Activated T-helper 1 cell treated with Interleukin-2 at 50 U/mL for 16 hours (primary cell): ENCODE results near the gene RPS16.
"Not testable (repeated sequence)": the region's sequence is repeated elsewhere in the genome, so short reads cannot be mapped to it uniquely, and the experiment has no call there.

Experiments used
- DNase-seq: peaks from one replicate; pipeline ENCODE4 v3.0.0-alpha.2; 2020; ENCODE audit warnings: low read depth

Gene RPS16

DNA sequence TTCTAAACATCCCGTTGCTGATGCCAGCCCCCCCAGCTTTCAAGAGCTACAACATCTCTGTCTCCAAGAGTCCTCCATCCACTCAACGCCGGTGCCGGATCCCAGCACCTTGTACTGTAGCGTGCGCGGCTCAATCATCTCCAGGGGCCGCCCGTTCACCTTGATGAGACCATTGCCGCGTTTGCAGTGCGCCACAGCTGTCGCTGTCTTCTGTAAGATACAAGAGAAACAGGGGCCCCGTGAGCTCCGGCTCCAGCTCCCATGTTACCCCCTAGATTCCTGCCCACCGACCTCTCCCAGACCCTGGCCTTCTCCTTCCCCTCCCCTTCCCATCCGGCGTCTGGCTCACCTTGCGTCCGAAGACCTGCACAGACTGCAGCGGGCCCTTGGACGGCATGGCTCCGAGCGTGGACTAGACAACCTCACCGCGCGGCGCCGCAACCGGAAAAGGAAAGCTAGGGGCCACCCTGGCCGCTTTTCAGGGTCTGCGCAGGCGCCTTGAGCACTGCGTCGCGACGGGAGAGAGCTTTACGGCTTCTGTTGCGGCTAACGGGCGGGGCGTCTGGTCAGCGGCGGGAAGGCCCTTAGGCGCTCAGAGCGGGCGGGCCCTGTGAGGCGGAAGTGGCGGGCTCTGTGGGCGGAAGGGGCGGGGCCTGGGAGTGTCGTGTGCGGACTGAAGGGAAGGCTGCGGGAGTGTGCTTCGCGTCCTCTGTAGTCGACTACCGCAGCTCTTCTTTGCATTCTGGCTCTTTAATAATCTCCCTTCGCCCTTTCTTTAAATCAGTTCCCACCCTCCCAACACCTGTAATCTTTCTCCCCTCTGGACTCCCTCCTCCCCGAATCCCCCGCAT is at the start of gene RPS16:
RPS16 (minus strand) TSS at position 451 of the 851 bp plus-strand sequence; CDS start at position 397, 54 bp downstream.
- DNase-seq: peak; percentile 99

DNA sequence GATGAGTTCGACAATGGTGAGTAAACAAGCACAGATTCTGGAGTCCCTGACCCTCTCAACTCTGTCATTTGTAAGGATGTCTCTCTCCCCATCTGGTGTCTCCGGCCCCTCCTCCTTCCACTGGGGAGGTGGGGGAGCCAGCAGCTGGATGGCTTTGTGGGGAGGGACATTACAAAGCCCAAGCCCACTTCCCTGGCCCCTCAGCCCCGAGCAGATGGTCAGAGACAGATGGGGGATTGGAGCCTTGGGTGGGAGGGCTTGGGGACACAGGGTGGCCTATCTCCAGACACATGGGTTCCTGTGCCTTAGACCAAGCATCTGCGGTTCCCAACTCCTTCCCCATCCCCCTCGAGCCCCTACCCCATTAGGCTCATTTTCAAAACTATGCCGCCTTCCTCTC is 47.4 kb upstream of the RPS16 start:
- DNase-seq: no peak

DNA sequence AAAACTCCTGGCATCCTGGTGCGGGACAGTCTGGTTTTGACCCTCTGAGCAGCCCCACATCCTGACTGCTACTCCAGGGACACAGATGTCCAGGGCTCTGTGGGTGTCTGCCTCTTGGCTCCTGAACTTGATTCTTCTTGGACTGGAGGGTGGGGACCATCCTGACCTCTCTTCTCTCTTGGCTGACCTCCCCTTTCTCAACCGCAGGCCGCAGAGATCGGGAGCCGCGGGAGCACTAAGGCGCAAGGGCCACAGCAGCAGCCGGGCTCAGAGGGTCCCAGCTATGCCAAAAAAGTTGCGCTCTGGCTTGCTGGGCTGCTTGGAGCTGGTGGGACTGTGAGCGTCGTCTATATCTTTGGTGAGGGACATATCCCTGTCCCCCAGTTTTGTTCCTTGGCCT is 45.9 kb upstream of the RPS16 start:
- DNase-seq: no peak

DNA sequence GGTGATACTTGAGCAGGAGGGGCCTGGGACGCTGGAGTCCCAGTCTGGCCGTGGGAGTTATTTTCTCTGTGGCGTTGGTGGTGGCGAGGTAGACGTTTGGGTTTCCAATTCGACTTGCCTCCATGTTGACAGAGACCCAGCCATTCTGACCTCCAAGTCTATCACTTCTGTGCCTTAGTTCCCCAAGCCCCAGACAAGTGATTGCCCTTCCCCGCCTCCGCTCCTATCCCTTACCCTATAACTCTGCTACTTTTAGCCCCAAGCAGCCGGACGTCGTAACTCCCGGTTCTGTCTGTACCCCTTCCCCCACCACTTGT is 45.4 kb upstream of the RPS16 start:
- DNase-seq: no peak

DNA sequence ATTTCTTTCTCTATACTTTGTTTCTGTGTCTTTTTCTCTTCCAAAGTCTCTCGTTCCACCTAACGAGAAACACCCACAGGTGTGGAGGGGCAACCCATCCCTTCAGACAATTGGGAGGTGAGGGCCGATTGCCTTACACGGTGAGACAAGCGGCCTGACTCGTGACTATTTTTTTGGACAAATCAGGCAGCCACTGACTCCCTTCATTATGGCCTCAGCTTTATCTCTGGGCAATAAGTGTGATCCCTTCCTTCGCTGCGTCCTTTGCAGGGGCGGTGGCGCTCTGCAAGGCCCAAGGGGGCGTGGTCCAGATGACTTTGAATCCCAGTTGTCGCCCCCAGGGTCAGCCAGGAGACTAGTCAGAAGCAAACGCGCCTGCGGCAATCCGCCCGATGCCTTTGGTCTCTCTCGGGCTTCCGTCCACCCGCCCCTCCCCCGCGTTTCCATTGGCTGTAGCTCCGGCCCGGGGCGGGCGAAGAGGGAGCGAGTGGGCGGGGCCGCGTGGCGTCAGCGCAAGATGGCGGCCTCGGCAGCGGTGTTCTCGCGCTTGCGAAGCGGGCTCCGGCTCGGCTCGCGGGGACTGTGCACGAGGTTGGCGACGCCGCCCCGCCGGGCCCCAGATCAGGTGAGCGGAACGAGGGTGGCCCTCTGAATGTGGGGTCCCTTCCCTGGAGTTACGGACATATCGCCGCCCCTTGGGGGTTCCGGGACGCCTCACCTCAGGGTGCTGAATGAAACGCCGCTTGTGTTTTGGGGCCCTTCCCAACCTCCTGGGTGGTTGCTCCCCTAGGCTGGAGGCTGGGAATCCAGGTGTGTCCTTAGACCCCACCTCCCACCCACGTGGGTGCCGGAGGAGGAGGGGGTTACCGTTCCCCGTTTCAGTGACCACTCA is 44.8 kb upstream of the RPS16 start, which contains the start of gene TIMM50:
TIMM50 (plus strand) TSS at position 502 of the 892 bp plus-strand sequence; CDS start at position 518, 16 bp downstream.
- DNase-seq: peak; percentile 95

DNA sequence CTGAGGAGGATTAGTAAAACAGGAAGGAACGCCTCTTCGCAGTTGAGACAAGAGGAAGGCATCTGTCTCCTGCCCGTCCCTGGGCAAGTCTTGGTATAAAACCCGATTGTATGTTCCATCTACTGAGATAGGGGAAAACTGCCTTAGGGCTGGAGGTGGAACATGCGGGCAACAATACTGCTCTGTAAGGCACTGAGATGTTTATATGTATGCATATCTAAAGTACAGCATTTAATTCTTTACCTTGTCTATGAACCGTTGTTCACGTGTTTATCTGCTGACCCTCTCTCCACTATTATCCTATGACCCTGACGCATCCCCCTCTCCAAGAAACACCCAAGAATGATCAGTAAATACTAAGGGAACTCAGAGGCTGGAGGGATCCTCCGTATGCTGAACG is 44.2 kb upstream of the RPS16 start:
- no peak for DNase-seq

DNA sequence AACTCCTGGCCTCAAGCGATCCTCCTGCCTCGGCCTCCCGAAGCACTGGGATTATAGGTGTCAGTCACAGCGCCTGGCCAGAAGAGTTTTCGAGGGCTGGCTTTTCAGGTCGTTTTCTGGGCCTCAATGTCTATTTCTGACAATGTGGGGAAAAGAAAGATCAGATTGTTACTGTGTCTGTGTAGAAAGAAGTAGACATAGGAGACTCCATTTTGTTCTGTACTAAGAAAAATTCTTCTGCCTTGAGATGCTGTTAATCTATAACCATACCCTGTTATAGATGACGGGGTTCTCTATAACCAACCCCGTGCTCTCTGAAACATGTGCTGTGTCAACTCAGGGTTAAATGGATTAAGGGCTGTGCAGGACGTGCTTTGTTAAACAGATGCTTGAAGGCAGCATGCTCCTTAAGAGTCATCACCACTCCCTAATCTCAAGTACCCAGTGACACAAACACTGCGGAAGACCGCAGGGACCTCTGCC is 43.6 kb upstream of the RPS16 start:
- DNase-seq: not testable (repeated sequence)

DNA sequence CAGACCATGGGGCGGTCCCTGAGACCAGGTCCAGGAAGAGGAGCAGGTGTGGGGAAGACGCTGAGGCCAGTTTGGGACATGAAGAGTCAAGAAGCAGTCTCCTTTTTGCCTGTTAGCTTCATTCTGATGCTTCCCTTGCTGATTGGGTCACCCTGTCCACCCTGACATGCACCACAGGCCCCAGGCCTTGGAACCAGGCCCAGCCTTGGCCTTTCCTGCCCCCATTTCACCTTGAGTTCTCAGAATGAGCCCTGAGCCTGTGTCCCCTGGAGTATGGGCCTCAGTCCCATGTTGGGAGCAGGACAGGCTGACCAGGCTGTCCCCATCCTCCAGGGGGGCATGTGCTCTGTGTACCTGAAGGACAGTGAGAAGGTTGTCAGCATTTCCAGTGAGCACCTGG is 40.0 kb upstream of the RPS16 start:
- DNase-seq: no peak

DNA sequence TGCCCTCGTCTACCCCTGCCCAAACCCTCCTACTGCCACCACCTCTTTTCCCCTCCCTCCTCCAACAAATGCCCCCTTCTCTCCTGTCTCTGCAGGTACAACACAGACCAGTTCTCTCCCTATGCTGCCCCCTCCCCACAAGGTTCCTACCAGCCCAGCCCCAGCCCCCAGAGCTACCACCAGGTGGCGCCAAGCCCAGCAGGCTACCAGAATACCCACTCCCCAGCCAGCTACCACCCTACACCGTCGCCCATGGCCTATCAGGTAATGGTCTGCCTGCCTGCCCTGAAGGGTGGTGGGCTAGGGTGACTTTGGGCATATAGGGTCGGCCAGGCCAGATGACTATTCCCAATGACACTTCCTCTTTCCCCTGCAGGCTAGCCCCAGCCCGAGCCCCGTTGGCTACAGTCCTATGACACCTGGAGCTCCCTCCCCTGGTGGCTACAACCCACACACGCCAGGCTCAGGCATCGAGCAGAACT is 38.4 kb upstream of the RPS16 start:
- peak; percentile 53 for DNase-seq

DNA sequence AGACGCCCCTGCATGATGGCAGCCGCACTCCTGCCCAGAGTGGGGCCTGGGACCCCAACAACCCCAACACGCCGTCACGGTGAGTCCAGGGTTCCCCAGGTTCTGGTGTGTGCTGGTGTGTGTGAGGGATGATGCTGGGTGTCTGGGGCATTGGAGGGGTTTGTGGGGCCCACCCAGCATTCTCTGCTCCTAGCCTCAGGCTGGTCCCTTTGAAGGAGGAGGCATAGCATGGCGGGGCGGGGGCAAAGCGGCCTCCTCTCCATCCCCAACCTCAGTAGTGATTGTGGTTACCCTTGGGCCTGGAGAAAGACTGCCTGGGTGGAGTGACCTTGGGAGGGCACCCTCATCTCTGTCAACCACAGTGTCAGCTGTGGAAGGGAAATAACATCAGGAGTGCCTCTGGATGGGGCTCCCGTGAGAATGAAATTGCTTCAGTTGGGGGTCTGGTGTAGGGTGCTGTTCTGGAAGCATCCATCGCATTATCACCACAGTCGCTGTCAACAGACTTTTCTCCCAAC is 37.8 kb upstream of the RPS16 start:
- DNase-seq: no peak

DNA sequence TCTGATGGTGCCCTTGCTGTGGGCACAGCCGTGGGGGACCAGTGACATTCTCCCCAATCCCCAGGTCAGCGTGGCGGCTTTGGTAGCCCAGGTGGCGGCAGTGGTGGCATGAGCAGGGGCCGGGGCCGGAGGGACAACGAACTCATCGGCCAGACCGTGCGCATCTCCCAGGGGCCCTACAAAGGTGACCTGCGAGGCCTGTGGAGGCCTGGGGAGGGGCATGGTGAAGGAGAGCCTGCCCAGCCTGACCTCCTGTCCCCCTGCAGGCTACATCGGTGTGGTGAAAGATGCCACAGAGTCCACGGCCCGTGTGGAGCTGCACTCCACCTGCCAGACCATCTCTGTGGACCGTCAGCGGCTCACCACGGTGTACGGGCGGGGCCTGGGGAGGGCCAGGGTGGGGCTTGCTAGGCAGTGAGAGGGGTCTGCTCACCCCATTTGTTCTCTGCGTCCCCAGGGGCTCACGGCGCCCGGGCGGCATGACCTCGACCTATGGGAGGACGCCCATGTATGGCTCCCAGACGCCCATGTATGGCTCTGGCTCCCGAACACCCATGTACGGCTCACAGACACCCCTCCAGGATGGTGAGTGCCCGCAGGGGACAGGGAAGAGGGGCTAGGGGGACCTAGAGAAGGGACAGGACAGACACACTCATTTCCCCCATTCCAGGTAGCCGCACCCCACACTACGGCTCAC is 37.1 kb upstream of the RPS16 start:
- DNase-seq: no peak

DNA sequence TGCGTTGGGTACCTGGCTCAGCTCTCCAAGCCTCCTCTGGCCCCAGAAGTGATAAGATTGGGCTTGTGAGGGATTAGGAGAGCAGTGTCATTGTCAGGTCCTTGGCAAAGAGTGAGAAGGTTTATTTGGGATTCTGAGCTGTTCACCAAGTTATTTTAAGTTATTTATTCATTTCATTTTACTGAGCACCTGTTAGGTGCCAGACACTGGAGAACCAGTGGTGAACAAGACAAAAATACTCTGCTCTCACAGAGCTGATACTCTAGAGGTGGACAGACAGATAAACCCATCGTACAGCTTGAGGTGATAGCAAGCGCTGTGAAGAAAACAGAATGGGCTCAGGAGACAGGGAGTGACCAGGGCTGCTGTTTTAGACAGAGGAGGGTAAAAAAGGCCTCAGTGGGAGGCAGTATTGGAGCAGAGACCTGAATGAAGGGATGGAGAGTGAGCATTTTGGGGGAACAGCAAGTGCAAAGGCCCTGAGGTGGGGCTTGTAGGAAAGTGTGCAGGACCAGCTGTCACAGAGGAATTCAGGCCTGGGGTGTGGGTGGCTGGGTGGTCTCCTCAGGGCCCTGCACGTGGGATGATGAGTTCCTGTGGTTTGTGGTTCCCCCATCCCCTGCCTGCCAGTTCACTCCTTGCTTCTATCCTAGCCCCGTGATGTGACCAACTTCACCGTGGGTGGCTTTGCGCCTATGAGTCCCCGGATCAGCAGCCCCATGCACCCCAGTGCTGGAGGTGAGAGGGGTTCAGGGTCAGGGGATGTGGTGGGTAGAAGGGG is 36.2 kb upstream of the RPS16 start:
- DNase-seq: no peak

DNA sequence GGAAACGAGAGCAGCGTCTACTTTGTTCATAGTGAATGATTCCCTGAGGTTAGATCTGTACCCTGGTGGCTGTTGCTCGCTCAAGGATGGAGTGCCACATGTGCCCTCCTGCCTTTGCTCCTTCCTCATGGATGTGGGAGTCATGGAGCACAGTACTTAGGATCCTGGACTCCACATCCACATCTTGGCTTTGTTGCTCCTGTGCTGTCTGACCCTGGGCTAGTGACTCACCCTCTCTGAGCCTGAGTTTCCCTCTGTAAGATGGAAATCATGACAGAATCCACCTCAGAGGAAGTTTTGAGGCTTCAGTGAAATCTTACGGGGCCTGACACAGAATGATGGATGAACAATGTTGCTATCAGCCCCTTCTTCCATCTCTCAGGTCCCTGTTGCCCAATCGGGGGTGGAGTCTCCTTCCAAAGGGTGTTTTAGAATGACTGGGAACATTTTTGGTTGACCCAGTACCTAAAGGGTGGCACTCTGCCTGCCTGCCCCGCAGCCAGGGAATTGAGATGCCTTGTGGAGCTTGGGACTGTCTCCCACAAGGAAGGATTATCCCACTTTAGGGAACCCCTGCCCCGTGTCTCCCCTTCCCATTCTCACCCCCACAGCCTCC is 35.1 kb upstream of the RPS16 start:
- DNase-seq: no peak

DNA sequence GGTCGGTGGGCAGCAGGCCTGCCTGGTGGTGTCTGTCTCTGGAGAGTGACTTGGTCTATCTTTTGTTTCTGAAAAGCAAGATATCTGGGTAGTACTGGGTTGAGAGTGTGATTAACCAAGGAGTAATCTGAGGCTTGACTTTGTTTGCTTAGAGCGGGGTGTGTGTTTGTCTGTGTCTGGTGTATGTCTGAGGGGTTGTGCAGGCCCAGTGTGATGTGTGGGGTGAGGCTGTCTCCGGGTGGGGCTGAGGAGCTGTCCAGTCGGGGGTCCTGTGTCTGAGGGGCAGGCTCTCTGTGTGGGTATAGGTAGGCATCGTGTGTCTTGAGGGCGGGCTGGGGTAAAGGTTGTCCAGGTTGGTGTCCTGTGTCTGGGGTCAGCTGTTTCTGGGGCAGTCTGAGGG is 33.8 kb upstream of the RPS16 start:
- DNase-seq: no peak

DNA sequence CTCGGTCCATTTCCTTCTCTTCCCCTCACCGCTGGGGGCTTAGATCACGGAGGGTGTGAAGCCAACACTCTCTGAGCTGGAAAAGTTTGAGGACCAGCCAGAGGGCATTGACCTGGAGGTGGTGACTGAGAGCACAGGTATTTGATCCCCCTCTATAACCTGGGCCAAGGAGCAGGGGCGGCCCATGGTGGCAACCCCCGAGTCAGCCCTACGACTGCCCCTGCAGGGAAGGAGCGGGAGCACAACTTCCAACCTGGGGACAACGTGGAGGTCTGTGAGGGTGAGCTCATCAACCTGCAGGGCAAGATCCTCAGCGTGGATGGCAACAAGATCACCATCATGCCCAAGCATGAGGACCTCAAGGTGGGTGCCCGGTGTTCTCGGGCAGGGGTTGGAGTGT is 33.3 kb upstream of the RPS16 start:
- DNase-seq: no peak

DNA sequence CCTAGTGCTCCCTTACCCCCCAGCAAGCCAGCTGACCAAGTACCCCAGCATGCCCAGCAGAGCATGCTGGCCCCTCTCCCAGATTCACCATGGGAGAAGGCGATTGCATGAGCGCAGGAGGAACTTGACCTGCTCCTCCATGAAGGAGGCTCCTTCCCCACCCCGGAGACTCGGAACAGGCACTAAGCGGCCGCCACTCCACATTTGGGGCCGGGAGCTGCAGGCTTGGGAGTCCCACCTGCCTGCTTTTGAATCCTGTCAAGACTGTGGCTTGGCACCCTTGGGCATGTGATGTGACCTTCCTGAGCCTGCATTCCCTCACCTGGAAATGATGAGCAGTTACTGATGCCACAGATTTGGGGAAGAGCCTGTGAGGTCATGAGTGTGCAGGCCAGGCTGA is 32.2 kb upstream of the RPS16 start:
- no peak for DNase-seq

DNA sequence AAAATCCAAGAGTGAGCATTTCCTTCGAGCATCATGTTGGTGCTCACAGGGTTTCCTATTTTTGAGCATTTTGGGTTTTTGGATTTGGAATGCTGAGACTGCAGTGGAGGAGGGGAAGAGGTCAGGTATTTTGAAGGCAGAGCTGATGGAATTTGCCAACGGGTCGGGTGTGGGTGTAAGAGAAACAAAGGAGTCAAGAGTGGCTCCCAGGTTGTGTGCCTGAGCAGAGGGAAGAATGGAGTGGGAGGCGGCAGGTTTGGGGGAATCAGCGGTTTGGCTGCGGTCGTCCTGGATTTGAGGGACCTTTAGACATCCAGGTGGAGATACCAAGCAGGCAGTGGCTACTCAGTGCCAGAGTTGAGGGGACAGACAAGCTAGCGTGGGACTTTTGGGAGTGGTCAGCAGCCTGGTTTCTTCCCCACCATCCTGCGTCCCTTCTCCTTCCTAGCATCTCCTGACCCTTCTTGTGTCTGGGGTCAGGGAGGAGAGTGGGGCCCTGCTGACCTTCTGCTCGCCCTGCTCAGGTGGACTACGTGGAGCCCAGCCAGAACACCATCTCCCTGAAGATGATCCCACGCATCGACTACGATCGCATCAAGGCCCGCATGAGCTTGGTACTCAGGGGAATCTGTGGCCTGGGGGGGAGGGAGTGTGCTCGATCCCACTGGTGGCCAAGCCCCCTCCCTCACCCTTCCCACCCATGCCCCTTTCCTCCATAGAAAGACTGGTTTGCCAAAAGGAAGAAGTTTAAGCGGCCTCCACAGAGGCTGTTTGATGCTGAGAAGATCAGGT is 30.4 kb upstream of the RPS16 start:
- DNase-seq: no peak

DNA sequence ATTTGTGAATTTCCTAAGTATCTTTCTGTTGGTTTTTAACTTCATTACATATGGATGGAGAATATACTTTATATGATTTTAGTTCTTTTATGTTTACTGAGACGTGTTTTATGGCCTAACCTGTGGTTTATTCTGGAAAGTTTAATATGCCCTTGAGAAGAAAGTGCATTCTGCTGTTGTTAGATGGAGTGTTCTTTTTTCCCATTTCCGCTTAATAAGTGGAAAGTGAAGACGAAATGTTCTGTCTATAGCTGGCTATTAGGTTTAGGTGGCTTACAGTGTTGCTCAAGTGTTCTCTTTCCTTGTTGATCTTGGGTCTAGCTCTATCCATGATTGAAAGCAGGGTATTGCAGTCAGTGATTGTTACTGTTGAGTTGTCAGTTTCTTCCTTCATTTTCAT is 27.7 kb upstream of the RPS16 start:
- DNase-seq: no peak

DNA sequence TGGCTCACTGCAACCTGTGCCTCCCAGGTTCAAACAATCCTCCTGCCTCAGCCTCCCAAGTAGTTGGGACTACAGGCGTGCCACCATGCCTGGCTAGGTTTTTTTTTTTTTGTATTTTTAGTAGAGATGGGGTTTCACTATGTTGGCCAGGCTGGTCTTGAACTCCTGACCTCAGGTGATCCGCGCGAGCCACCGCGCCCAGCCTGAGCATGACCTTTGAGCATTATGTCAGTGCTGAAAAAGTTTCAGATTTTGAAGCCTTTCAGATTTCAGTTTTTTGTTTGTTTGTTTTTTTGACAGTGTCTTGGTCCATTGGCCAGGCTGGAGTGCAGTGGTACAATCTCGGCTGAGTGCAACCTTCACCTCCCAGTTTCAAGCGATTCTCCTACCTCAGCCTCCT is 15.5 kb upstream of the RPS16 start:
- not testable (repeated sequence) for DNase-seq
